GM21737 (cell line): Measurements from ENCODE around the gene CELF2.

Experiments
- ATAC-seq: cut with Tn5 transposase; IDR thresholded peaks from one replicate; pipeline ENCODE4 v1.9.1; 2021; ENCODE audit warnings: mild to moderate bottlenecking, moderate library complexity; ENCODE audit not compliant: unreplicated experiment

CELF2 gene

GRCh38 chr10:11288302-11288701 lies 270.6 kb downstream of the CELF2 start:
- no peak for ATAC-seq

GRCh38 chr10:11290156-11290890 lies 272.7 kb downstream of the CELF2 start:
- no peak for ATAC-seq

- no peak for ATAC-seq
These were observed 275.1 kb downstream of the CELF2 start for GRCh38 chr10:11292576-11293302.

- no peak for ATAC-seq
These were observed 275.7 kb downstream of the CELF2 start for GRCh38 chr10:11293332-11293731.

- ATAC-seq = no peak
These were observed 277.3 kb downstream of the CELF2 start for GRCh38 chr10:11294831-11295450.

GRCh38 chr10:11295492-11295891 lies 277.8 kb downstream of the CELF2 start:
- no peak for ATAC-seq

GRCh38 chr10:11297136-11297535 lies 279.5 kb downstream of the CELF2 start:
- no peak for ATAC-seq

GRCh38 chr10:11298116-11298515 lies 280.4 kb downstream of the CELF2 start:
- no peak for ATAC-seq

GRCh38 chr10:11299125-11299524 lies 281.5 kb downstream of the CELF2 start:
- no peak for ATAC-seq

GRCh38 chr10:11300026-11300425 lies 282.4 kb downstream of the CELF2 start:
- ATAC-seq = no peak

- ATAC-seq = no peak
These were observed 282.9 kb downstream of the CELF2 start for GRCh38 chr10:11300563-11300962.

- no peak for ATAC-seq
These were observed 284.0 kb downstream of the CELF2 start for GRCh38 chr10:11301571-11302111.

GRCh38 chr10:11302181-11302580 lies 284.5 kb downstream of the CELF2 start:
- ATAC-seq = no peak

- no peak for ATAC-seq
These were observed 285.9 kb downstream of the CELF2 start for GRCh38 chr10:11303361-11304170.

- no peak for ATAC-seq
These were observed 287.4 kb downstream of the CELF2 start for GRCh38 chr10:11304906-11305585.

GRCh38 chr10:11305825-11306593 lies 288.3 kb downstream of the CELF2 start:
- no peak for ATAC-seq

- no peak for ATAC-seq
These were observed 289.3 kb downstream of the CELF2 start for GRCh38 chr10:11307004-11307403.

GRCh38 chr10:11307937-11308336 lies 290.3 kb downstream of the CELF2 start:
- no peak for ATAC-seq

GRCh38 chr10:11311027-11311426 lies 293.4 kb downstream of the CELF2 start:
- no peak for ATAC-seq

GRCh38 chr10:11313463-11313862 lies 295.8 kb downstream of the CELF2 start:
- ATAC-seq = no peak
